Activated effector memory CD4-positive, alpha-beta T cell treated with Interleukin-2 at 50 U/mL for 16 hours (primary cell): Measurements from ENCODE around the gene TENT5A.
"Not testable (repeated sequence)": the region's sequence is repeated elsewhere in the genome, so short reads cannot be mapped to it uniquely, and the experiment has no call there.

Experiments used
- DNase-seq: peaks from one replicate; pipeline ENCODE4 v3.0.0-alpha.2; 2020

Gene TENT5A

DNA sequence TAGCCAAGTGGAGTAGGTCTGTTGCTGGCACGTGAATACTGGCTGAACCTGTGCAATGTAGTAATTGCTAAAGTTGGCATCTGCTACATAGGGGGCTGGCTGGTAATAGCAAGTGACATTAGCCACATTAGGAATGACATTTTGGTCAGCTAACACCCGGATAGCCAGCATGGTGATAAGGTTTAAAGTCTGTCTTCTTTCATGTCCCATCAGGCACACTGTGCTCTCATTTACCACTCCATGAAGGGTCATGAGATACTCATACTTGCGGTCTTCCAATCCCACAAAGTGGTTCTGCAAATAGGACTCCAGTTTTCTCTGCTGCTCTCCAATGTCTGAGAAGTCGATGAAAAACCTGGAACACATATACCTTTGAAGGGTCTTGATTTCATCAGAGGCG, 2.8 kb downstream of the TENT5A start:
- DNase-seq, result no peak

DNA sequence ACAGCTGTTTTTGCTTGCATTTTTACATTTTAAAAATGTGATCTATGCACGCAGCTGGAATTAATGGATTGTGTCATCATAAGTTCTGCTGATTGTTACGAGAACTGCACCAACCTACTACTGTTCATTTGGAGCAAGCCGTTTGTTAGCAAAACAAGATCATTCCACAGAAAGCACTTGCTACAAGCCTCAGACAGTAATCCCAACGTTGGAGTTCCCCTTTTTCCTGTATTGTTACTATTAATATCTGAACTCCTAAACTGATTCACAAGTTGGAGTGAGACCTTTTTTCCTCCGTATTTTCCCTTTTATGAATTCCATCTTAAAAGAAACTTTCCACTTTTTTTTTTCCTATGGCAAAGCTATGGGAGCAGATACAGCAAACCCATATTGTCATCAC, 3.5 kb downstream of the TENT5A start:
- no peak for DNase-seq

DNA sequence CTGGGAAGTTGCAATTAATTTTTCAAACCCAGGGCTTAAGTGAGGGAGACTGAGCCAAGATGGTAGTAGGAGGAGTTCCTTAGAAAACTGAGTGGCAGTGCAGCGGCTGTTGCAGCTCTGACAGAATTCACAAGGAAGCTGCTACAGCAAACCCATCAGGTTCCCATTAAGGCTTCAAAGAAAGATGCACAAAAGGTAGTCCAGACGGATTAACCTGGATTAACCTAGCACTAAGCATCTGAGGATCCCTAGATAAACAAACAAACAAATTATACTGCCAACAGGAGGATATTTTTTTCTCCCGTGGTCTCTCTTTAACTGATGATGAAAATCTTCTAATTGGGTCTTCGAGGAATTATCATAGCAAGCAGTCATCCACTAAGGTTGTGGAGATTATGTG, 5.2 kb downstream of the TENT5A start:
- DNase-seq, result no peak

DNA sequence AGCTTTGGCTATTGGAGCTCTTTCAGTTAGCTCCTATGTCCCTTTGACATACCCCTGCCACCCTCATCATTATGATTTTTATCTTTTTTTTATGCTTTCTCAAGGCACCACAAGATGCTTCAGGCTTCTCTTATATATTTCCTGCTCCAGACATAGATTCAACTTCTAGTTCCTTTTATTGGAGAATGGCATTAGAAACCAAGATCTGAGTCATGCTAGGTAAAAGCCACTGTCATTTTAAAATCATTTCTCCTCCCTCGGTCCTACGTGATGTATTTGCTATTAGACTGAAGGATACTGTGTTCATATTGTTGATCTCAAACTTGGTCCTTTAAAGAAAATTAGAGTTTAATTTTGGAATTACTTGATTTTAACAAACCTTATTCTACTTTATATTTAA, 8.3 kb downstream of the TENT5A start:
- DNase-seq, result no peak

DNA sequence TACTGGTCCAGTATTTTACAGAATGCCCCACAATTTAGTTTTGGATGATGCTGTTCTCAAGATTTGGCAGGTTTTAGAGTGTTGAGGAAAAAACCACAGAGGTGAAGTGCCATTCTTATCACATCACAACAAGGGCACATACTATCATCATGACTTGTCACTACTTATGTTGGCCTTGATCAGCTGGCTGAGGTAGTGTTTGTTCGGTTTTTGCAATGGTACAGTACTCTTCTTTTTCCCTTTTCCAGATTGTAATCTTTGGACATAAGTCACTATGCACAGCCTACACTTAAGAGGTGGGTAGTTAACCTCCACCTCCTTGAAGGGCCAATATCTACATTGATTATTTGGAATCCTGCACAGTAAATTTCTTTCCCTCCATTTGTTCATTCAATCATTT, 8.8 kb downstream of the TENT5A start:
- no peak for DNase-seq

DNA sequence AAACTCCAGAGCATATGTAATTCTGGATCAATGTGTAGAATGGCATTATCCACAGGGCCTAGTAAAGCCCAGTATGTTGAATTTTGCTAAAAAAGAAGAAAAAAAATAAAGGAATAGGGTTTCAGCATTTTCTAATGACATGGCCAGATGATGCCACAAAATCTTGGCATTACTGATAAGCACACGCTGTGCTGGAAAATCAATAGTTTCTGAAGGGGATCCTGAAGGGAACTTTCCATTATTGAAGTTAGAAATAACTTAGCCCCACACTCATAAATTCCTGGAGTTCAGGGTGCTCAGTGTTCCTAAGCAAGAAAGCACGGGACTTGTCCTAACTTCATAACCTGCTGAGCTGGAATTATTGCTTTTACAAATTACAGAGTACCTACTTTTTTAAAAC, 10.8 kb downstream of the TENT5A start:
- DNase-seq, result no peak

DNA sequence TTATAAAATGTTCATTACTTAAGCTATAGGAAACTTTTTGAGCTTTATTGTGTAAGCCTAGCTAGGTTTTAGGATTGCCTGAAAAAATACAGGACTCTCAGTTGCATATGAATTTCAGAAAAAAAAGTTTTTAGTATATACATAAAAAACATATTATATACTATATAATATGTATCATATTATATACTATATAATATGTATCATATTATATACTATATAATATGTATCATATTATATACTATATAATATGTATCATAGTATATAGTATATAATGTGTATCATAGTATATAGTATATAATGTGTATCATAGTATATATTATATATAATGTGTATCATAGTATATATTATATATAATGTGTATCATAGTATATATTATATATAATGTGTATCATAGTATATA, 11.9 kb downstream of the TENT5A start:
- DNase-seq, result not testable (repeated sequence)

DNA sequence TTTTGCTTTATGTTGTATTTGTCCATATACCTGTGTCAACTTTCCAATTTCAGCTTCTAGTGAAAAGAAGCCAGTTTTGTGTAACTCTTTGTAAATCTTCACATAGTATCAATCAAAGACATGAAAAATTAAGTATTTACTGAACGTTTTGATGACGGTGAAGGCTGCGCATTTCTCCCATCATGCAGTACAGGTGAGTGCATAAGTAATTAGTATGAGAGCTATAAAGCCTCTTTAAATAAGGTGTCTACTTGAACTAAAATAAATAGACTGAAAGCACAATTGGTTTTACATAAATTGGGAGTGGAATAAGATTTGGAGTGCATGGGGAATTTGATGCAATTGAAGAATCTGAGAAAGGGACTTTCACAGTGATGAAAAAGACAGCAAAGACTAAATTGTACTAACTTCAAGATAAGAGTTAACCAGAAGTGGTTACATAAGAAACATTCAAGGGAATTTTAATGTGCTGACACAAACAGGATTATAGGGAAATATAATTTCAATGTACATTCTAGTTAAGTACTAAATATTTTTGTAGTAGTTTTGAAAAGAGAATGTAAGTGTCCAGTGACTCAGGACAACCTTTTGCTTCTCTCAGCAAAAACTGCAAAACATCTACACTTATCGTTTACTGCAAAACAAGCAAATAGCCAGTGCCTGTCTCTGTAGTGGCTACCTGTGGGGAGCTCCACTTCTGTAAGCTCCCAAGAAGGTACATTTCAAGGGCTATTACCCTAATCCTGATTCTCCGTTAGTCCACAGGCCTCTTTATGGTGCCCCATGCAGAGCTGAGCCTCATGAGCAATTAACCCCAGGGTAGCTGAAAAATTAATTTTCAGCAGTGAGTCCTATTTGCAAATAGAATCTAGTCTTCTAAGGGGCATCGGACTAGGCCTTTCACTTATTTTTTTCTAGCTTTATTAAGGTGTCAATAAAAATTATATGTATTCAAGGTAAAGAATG, 13.0 kb downstream of the TENT5A start:
- no peak for DNase-seq

DNA sequence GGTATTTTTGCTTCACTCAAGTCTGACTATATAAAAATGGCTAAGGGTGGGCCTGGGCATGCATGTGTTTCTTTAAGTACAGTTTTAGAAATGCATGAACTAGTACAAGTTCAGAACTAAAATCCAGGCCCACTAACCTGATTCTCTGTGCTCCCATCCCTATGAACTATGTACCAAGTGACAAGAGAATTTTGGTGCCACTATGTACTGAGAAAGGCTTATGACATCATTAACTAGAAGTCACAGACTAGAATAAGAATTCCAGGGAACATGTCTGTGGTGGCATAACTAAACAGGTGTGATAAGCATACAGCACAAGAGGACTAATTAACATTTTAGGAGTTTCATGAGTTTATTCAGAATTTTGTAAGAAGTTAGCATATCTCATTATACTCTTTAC, 16.1 kb downstream of the TENT5A start:
- no peak for DNase-seq

DNA sequence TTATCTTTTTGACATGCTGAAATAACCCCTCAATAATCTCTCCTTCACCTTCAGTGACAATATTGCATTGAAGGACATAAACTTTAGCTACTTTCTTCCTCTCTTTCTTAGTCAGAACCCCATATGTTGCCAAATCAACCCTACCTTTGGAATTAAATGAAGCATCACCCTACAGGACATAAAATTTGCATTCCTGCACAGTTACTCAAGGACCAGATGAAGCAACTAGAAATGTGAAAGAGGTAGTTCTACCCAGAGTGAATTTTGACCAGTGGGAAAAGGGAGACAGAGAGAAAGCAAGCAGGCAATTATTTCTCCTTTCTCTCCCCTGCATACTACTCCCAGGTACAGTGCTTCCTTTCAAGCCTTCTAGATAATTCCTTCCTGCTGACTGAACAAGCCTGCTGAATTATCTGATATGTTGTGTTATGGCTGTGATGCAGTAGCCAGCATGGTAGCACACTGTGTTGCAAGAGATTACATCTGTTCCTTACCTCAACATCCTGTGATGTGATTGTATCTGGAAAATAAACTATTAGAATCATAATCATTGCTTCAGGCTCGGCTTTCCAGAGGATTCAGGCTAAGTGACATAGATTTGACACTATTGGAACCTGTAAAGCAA, 16.6 kb downstream of the TENT5A start:
- DNase-seq, result no peak

DNA sequence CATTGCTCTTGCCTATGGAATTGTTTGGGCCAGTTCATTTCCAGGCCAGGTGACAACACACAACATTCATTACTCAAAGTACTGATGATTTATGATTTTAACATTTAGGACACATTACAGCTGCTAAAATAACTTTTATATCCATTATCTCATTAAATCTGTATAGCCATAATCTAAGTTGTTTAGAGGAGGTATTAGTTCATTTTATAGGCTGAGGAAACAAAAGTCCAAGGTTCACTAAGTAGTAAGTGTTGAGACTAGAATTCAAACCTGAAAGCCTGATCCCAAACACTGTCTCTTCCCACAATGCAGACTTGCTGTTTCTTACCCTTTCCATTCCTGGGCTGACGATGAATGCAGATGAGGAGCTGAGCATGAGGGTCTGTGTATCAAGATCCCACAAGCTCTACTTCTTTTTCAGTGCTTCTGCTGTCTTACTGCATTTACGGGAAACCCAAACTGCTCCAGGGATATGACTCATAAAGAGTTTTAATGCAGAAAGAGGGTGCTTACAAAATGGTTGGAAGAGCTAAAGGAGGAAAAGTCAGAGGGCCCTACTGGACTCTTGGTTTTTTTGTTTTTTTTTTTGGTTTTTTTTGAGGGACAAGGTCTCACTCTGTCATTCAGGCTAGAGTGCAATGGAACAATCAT, 17.9 kb downstream of the TENT5A start:
- DNase-seq, result no peak

DNA sequence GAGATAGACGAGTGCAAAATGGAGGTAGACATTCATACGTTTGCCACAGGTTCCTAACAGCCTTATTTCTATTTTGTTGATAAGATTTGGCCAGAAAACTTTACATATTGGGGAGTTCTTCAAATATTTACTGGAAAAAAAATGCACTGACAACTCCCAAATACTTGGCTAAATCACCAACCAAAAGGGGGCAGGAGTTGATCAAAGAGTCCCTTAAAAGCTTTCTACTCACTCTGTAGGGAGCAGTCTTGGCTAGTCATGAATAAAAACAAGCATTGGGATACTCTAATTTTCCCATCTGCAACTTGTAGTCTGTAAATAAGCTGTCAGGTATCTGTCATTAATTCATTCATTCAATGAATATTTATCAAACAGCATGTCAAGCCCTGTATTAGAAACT, 18.4 kb downstream of the TENT5A start:
- no peak for DNase-seq

DNA sequence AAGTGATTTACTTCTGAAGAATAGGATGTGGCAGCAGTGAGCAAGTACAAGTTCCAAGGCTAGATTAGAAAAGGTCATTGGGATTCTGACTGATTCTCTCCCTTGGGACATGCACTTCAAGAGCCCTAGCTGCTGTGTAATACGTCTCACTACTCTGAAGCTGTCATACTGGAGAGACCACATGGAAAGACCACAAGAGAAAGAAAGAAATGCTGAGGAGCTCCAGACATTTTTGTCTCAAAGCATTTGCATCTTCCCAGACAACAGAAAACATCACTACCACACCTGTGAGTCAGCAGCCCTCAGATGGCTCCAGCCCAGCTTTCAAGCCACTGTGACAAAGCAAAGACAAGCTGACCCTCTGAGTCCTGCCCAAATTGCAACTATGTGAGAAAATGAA, 20.7 kb downstream of the TENT5A start:
- DNase-seq, result no peak

DNA sequence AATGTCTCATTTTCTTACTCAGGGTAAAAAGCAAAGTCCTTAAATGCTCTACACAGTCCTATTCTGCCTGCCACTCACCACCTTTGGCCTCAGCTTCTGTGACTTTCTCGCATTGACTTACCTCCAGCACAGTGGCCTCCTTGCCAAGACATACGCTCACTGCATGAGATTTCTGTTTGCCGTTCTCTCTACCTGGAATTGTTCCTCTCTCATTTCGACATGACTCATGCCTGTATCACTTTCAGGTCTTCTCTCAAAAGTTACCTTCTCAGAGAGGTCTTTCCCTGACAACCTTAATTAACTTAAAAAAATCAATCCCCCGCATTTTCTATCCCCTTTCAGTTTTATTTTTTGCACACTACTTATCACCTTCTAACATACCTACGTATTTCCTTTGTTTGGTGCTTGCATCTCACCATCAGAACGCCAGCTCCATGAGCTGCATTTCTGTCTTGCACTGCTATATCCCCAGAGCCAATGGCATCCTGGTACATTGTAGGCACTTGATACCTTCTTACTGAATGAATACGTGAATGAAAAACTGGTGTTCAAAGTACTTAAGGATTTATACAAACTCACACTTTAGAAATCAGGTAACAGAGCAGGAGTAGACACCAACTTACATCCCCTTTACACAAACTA, 24.5 kb downstream of the TENT5A start:
- DNase-seq, result no peak

DNA sequence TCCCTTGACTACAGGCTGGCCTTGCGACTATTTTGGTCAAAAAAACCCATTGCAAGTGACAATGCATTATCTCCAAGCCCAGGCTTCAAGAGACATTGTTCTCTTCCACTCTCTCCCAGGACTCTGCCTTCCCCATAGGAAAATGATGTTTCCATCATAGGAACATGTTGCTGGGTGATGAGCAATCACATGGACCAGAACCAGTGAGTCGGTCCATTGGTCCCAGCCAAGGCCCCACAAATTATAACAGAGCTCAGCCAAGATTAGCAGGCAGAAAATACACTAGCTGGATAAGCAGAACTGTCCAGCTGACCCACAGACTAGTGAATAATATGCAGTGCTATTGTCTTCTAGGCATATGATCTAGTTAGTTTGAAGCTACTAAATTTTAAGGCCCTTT, 27.4 kb downstream of the TENT5A start:
- no peak for DNase-seq

DNA sequence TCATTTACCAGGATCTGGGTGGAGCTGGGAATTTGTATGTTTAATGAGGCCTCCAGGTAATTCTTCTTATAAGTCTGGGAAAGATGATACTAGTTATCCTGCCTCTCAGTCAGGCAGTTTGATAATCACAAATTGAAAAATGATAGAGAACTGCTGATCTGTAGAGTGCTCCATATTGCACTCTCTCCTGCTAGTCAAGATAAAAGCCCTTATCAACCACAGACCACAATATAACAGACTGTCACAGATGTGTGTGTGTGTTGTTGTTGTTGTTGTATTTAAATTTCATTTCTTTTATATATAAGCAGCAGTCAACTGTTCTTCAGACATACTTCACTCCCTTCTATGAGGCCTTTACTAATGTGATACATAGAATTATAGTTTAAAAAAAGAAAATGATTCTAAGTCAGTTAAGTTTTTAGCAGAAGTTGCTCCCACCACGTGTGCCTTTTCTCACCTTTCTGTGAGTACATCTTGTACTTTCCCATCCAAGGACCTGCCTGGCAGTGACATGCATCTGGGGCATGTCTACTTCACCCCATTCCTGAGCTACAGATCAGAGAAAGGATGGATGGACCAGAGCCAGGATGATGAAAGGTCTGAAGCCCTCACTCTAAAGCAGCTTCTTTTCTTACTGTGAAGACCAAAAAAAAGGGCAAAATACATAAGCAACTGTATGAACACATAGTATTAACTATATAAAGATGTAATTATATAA, 29.8 kb downstream of the TENT5A start:
- no peak for DNase-seq

DNA sequence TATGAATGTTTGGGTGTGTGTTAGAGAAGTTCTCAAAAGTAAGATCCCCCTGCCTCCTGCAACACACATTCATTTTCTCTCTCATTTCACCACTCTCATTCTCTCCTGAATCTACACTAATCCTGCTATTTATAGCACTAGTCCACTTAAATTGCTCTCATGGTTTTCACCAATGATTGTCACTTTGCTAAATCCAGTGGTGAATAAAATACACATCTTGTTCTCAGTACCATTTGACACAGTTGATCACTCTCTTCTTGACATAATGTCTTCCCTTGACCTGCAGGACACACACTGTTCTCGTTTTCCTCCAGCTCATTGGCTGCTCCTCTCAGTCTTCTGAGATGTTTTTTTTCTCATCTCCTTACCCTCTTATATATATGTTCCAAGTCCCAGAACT, 32.1 kb downstream of the TENT5A start:
- DNase-seq, result no peak

DNA sequence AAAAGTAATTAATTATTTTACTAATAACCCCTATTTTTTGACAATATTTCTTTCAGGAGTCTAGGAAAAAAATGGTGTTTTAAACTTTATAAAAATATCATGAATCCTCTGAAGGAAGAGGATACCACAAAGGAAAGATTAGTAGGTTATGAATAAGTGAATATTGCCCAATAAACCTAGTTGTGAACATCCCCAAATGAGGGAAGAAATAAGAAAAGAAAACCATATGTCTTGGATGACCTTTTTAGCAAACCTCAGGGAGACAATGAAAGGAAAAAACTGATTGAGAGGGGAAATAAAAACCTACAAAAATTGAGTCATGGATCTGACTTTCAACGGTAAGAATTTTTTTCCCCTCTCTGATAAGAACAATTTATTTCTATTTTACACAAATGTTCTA, 34.4 kb downstream of the TENT5A start:
- no peak for DNase-seq

DNA sequence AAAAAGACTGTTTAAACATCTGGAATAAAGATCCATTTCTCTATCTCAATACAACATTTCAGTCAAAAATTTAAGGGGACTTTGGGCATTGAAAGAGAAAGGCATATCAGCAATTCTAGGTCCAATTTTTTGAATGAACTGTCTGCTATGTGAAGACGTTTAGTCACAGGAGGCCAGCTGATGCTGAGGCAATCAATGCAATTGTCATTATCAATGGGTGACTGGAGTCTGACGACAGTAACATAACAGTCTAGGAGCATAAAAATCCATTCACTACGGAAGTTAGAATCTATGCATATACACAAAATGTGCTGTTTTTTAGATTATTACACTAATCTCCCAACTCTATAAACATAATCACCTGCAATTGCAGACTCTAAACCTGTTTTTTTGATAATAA, 37.8 kb downstream of the TENT5A start:
- DNase-seq, result no peak

DNA sequence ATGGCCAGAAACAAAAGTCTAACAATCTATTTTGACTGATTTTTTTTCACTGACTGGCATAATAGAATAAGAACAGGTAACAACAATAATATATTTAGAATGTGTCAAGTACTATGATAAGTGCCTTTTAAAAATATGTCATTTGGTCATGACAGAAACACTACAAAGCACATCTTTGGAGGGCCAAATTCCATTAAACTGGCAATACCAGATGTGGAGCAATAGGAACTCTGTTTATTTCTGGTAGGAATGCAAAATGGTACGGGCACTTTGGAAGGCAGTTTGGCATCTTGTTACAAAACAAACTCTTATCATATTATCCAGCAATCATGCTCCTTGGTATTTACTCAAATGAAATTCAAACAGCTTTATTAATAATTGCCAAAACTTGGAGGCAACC, 39.3 kb downstream of the TENT5A start:
- no peak for DNase-seq

DNA sequence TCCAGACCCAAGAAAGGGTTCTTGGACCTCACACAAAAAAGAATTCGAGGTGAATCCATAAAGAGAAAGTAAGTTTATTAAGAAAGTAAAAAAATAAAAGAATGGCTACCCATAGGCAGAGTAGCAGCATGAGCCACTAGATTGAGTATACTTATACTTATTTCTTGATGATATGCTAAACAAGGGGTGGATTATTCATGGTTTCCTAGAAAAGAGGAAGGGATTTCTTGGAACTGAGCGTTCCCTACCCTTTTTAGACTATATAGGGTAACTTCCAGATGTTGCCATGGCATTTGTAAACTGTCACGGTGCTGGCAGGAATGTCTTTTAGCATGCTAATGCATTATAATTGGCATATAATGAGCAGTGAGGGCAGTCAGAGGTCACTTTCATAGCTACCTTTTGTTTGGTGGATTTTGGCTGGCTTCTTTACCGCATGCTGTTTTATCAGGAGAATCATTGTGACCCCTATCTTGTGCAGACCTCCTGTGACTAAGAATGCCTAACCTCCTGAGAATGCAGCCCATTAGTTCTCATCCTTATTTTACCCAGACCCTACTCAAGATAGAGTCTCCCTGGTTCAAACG, 44.3 kb downstream of the TENT5A start:
- no peak for DNase-seq

DNA sequence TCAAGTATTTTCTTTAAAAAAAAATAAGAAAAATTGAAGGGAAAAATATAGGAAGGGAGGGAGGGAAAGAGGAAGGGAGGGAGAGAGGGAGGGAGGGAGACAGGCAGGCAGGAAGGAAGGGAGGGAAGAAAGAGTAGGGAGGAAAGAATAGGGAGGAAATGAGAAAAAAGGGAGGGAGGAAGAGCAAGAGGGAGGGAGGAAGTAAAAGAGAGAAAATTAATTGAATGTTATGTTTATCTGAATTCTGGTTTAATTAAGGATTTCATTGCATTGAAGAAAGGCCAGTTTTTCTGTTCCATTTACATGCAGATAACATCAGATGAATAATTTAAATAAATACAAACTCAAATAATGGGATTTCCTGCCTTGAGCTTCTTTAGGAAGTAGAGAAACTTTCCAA, 47.8 kb downstream of the TENT5A start:
- no peak for DNase-seq

DNA sequence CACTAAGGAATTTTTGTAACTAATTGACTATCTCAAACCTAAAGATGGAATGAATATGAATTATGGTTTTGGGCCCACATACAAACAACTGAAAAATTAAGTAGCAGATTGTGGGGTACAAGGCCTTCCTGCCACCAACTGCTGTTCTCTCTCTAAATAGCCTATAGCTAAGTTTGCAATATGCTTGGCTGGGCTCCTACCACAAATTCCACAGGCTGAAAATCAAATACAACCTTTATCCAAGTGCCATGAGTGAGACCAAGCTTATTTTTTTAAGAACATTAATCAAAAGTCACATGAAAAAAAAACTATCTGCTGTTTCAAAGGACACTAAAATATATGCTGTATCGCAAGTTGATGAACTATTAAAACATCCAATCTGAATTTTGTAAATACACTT, 52.1 kb downstream of the TENT5A start:
- DNase-seq, result no peak
